Activated T-cell treated with anti-CD3 and anti-CD28 coated beads for 4 hours (primary cell): ENCODE results near the gene AUP1.
A peak's percentile ranks its signal among the peaks of the same experiment; 100 is the strongest.
"Not testable (repeated sequence)": the region's sequence is repeated elsewhere in the genome, so short reads cannot be mapped to it uniquely, and the experiment has no call there.

Source experiments
- DNase-seq: peaks from one replicate; pipeline ENCODE4 v3.0.0-alpha.2; 2020

The AUP1 gene

DNA sequence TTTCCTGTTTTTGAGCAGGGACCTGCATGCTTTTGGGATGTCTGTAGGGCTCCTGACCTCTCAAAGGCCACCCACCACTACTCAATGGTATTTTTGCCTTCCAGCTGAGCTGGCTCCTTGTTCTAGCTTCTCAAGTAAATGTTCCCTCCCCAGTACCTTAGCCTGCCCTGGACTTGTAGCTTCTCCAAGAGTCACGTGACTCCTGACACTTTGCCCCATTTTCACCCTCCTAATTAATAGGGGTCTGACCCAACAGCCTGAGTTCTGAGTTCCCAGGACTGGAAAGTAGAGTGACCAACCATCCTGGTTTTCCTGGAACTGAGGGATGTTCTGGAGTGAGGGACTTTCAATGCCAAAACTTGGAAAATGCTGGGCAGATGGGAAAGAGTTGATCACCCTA lies 34.1 kb downstream of the AUP1 start:
- DNase-seq: no peak

- no peak for DNase-seq
These were observed 36.0 kb downstream of the AUP1 start for GRCh38 chr2:74493546-74493945.

DNA sequence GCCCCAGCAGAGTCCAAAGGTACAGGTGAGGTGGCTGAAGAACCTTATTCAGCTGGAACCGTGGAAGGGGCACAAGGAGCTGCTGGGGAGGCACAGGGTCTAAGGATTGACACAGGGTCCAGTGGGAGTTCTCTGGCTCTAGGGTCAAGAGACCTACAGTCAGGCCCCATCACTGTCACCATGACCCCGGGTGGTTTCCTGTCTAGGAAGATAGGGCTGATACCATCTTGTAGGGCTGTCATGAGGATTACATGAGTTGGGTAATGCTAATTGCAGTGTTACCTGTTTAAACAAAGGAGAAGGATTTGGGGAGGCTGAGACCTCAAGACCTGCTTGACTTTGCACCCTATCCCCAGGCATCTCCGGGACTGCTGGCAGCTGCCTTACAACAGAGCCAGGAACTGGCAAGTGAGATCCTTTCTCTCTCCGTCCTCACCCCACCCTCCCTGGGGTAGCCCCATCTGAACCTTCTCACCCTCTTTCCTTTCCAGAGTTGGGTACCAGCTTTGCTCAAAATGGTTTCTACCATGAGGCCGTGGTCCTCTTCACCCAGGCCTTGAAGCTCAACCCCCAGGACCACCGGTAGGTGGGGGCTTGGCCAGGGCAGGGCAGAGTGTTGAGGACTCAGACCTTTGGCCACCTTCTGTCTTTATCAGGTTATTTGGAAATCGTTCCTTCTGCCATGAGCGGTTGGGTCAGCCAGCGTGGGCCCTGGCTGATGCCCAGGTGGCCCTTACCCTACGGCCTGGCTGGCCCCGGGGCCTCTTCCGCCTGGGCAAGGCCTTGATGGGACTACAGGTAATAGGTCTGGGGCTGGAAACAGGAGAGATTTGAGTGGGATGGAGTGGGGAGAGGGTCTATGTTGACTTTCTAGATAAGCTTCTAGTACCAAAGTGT lies 37.6 kb downstream of the AUP1 start:
- DNase-seq: no peak

DNA sequence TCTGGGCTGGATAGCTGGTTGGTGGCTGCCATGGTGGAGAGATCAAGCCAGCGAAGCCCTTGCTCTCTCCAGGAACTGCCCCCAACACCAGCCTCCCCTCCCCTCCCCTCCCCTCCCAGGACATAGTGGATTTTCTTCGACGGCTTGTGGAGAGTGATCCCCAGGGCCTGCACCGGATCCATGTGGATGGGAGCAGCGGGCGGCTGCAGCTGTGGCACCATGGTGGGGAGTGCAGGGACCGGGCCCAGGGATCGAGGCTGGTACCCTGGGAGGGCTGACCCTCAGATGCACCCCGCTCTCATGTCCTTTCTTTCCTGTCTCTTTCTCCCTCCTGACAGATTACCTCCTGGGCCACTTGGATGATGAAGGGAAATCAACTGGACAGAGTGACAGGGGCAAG lies 39.6 kb downstream of the AUP1 start:
- no peak for DNase-seq

DNA sequence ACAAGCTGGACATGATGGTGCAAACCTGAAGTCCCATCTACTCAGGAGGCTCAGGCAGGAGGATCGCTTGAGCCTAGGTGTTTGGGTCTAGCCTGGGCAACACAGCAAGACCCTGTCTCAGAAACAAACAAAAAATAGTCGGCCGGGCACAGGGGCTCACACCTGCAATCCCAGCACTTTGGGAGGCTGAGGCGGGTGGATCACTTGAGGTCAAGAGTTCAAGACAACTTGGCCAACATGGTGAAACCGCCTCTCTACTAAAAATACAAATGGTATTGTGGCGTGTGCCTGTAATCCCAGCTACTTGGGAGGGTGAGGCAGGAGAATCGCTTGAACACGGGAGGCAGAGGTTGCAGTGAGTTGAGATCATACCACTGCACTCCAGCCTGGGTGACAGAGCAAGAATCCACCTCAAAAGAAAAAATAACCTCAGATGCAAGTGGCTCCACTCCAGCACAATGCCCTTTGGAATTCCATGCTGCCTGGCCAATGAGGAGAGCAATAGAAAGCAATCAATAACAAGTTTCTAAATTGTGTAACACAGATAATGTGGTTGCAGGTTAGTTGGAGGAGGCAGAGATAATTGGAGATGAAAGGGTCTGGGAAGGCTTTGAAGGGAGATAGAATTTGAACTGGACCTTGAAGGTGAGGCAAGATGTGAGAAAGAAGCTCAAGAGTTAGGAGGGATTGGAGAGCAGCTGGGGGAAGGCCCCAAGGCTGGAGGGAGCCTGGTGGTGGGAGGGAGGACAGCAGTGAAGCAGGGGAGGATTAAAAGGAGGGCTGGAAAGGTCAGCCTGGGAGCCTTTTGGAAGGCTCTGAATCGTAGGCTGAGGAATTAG lies 40.6 kb downstream of the AUP1 start:
- DNase-seq: no peak

DNA sequence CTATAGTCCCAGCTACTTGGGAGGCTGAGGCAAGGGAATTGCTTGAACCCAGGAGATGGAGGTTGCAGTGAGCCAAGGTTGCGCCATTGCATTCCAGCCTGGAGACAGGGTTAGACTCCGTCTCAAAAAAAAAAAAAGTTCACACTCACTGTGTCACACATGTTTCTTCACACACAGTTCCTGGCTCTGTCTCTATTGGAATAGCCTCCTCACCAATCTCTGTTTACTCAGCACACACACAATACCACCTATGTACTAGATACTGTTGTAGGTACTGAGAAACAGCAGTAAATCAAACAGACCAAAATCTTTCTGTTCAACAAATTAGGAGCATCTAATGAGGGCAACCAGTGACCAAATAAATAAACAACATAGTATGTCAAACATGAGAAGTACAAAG lies 43.4 kb downstream of the AUP1 start:
- no peak for DNase-seq

- DNase-seq: not testable (repeated sequence)
These were observed 45.8 kb downstream of the AUP1 start for GRCh38 chr2:74483675-74484164.

- DNase-seq: peak; percentile 90
These were observed 46.5 kb downstream of the AUP1 start, which contains the start of the genes CCDC142 and TTC31 for GRCh38 chr2:74482801-74483674. CCDC142 (minus strand) TSS chr2:74482998; CDS start chr2:74482837, 161 bp downstream. TTC31 (plus strand) TSS chr2:74483081; CDS start chr2:74483096, 15 bp downstream.

DNA sequence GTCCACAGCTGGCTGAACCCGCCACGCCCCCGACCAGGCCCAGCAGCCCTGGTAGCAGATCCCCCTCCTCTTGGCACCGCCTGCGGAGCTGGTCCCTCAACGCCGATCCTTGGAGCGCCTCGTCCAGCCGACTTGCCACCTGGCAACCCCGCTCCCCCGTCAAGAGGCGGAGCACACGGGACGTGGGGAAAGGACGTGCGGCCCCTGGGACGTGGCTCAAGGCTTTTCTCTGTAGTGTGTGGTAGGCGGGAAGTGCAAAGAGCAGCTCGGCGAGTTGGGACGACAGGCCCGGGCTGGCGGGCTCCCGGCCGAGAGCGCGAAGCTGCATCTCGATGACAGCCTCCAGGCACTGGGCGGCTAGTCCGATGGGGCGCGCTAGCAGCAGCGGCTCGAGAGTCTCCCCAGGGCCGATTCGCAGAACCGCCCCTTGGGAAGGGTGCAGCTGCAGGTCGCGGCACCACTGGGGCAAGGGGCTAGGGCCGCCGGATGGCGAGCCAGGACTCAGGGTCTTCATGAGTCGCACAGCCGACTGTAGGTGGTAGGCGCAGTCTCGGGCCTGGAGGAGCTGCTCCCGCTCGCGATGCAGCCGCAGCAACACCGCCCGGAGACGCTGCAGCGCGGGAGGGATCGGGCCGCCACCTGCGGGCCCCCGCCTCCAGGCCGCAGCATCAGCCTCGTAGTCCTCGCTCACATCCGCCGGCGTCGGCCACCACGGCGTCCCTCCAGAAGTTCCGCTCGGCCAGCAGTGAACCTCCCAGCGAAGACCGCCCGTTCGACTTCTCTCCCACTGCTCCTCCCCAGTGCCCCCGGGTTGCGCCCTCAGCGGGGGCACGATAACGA lies 47.3 kb downstream of the AUP1 start:
- DNase-seq: peak; percentile 27

- no peak for DNase-seq
These were observed 48.1 kb downstream of the AUP1 start for GRCh38 chr2:74481431-74481830.
